GM12873 (cell line): Measurements from ENCODE around the gene SPATA21.

Source experiments
- CTCF ChIP-seq: IDR thresholded peaks from 2 replicates; pipeline ENCODE4 v1.5.1; 2012; ENCODE audit warnings: low read depth, mild to moderate bottlenecking, moderate library complexity, low read length, control low read depth; ENCODE audit not compliant: insufficient read depth; ENCODE audit errors: missing control alignments

The SPATA21 gene

GRCh38 chr1:16351456-16351993 is 85.7 kb downstream of the SPATA21 start:
- TF ChIP-seq CTCF: no peak

GRCh38 chr1:16349847-16350406 is 87.3 kb downstream of the SPATA21 start:
- no peak for TF ChIP-seq CTCF
